Measurements from ENCODE around the gene ADAMTS13. TPM values are rescaled to one million over a fixed set of nuclear protein-coding genes. Genes with fewer than 3 reads are reported as not detected.

The ADAMTS13 gene
- total RNA-seq, 1 experiment from 2014 or later: 12.0 TPM

DNA sequence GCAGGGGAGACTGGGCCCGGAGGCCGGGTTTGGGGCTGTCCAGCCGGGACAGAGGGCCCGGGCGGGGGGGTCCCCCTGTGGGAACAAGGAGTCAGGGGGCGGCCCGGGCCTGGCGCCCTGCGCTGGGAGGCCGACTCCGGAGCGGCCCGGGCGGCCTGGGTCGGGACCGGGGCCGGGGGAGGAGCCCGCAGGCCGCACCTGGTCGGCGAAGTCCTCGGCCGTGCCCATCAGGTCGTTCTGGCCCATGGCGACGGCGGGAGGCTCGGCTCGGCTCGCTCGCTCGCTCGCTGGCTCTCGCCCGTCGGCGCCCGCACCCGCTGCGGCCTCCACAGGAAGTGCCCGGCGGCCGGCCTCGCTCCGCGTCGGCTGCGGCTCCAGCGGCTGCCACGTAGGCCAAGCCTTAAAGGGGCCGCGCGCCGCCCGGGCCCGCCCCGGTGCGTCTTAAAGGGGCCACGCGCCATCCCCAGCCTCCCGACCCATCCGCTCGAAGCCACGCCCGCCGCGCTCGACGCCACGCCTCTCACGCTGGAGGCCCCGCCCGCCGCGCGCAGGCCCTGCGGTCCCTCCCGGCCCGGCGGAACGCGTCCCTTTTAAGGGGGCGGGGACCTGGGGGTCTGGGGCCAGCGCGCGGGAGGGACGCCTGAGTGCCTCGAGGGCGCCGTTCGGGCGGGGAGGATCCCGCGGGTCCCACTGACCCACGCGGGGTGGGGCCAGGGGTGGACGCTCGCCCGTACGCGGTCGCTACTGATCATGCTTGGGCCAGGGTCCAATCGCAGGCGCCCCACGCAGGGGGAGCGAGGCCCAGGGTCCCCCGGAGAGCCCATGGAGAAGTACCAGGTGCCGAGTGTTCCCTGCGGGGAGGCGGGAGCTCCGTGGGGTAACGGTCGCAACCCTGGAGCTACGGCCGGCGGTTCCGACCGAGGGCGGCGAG is 46.2 kb upstream of the ADAMTS13 start, which contains the start of the genes STKLD1 and SURF4 (continued):
- TF ChIP-seq, protein P1, sequence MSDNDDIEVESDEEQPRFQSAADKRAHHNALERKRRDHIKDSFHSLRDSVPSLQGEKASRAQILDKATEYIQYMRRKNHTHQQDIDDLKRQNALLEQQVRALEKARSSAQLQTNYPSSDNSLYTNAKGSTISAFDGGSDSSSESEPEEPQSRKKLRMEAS (CRISPR knock-in tag; IDR thresholded peaks at IDR 0.05): peak; percentile 89; the same call in 1 of the 2 replicates
- TF ChIP-seq CREB1 (CRISPR knock-in tag; IDR thresholded peaks at IDR 0.05) (peak; percentile 74; the same call in 1 of the 2 replicates), ZNF232 (CRISPR knock-in tag; IDR thresholded peaks at IDR 0.05) (peak; percentile 26), CBFB (CRISPR knock-in tag; IDR thresholded peaks at IDR 0.05; ENCODE audit: low read depth) (0 out of 2 replicates have a peak, but pooled peaks have one; percentile 63), PRRX2 (CRISPR knock-in tag; IDR thresholded peaks at IDR 0.05) (no peak), NR1H2 (CRISPR knock-in tag; IDR thresholded peaks at IDR 0.05) (no peak), GRHL2 (CRISPR knock-in tag; IDR thresholded peaks at IDR 0.05; ENCODE audit: insufficient replicate concordance, severe bottlenecking) (no peak), NFYB (CRISPR knock-in tag; conservative IDR thresholded peaks at IDR 0.05; ENCODE audit: low read depth) (peak; percentile 49; the same call in 1 of the 2 replicates), ELF4 (CRISPR knock-in tag; IDR thresholded peaks at IDR 0.05; ENCODE audit: low read depth) (peak; percentile 74; the same call in 1 of the 2 replicates), IRF2 (CRISPR knock-in tag; IDR thresholded peaks at IDR 0.05; ENCODE audit: borderline replicate concordance, low read depth) (0 out of 2 replicates have a peak, but pooled peaks have one; percentile 79), RORB (CRISPR knock-in tag; IDR thresholded peaks at IDR 0.05) (no peak), EMX1 (CRISPR knock-in tag; IDR thresholded peaks at IDR 0.05) (no peak), JUN (CRISPR knock-in tag; IDR thresholded peaks at IDR 0.05) (no peak), NR2C2 (CRISPR knock-in tag; IDR thresholded peaks at IDR 0.05) (peak; percentile 73; the same call in 1 of the 2 replicates), OVOL2 (CRISPR knock-in tag; IDR thresholded peaks at IDR 0.05; ENCODE audit: borderline replicate concordance) (no peak), TCF7 (CRISPR knock-in tag; IDR thresholded peaks at IDR 0.05; ENCODE audit: low read depth) (peak; percentile 87; the same call in 1 of the 2 replicates), ZNF263 (CRISPR knock-in tag; IDR thresholded peaks at IDR 0.05; ENCODE audit: low read depth) (peak; percentile 29; the same call in 1 of the 2 replicates)
- TF ChIP-seq, protein P2, sequence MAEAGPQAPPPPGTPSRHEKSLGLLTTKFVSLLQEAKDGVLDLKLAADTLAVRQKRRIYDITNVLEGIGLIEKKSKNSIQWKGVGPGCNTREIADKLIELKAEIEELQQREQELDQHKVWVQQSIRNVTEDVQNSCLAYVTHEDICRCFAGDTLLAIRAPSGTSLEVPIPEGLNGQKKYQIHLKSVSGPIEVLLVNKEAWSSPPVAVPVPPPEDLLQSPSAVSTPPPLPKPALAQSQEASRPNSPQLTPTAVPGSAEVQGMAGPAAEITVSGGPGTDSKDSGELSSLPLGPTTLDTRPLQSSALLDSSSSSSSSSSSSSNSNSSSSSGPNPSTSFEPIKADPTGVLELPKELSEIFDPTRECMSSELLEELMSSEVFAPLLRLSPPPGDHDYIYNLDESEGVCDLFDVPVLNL (CRISPR knock-in tag; IDR thresholded peaks at IDR 0.05; ENCODE audit: borderline replicate concordance, low read depth): no peak
- TF ChIP-seq, protein P3, sequence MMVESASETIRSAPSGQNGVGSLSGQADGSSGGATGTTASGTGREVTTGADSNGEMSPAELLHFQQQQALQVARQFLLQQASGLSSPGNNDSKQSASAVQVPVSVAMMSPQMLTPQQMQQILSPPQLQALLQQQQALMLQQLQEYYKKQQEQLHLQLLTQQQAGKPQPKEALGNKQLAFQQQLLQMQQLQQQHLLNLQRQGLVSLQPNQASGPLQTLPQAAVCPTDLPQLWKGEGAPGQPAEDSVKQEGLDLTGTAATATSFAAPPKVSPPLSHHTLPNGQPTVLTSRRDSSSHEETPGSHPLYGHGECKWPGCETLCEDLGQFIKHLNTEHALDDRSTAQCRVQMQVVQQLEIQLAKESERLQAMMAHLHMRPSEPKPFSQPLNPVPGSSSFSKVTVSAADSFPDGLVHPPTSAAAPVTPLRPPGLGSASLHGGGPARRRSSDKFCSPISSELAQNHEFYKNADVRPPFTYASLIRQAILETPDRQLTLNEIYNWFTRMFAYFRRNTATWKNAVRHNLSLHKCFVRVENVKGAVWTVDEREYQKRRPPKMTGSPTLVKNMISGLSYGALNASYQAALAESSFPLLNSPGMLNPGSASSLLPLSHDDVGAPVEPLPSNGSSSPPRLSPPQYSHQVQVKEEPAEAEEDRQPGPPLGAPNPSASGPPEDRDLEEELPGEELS (CRISPR knock-in tag; IDR thresholded peaks at IDR 0.05): peak; percentile 14; the same call in 1 of the 2 replicates
- TF ChIP-seq, protein P4, sequence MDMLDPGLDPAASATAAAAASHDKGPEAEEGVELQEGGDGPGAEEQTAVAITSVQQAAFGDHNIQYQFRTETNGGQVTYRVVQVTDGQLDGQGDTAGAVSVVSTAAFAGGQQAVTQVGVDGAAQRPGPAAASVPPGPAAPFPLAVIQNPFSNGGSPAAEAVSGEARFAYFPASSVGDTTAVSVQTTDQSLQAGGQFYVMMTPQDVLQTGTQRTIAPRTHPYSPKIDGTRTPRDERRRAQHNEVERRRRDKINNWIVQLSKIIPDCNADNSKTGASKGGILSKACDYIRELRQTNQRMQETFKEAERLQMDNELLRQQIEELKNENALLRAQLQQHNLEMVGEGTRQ (CRISPR knock-in tag; IDR thresholded peaks at IDR 0.05): peak; percentile 52; the same call in 1 of the 2 replicates
- TF ChIP-seq, protein P5, sequence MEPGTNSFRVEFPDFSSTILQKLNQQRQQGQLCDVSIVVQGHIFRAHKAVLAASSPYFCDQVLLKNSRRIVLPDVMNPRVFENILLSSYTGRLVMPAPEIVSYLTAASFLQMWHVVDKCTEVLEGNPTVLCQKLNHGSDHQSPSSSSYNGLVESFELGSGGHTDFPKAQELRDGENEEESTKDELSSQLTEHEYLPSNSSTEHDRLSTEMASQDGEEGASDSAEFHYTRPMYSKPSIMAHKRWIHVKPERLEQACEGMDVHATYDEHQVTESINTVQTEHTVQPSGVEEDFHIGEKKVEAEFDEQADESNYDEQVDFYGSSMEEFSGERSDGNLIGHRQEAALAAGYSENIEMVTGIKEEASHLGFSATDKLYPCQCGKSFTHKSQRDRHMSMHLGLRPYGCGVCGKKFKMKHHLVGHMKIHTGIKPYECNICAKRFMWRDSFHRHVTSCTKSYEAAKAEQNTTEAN (CRISPR knock-in tag; IDR thresholded peaks at IDR 0.05): peak; percentile 88
- TF ChIP-seq, protein P6, sequence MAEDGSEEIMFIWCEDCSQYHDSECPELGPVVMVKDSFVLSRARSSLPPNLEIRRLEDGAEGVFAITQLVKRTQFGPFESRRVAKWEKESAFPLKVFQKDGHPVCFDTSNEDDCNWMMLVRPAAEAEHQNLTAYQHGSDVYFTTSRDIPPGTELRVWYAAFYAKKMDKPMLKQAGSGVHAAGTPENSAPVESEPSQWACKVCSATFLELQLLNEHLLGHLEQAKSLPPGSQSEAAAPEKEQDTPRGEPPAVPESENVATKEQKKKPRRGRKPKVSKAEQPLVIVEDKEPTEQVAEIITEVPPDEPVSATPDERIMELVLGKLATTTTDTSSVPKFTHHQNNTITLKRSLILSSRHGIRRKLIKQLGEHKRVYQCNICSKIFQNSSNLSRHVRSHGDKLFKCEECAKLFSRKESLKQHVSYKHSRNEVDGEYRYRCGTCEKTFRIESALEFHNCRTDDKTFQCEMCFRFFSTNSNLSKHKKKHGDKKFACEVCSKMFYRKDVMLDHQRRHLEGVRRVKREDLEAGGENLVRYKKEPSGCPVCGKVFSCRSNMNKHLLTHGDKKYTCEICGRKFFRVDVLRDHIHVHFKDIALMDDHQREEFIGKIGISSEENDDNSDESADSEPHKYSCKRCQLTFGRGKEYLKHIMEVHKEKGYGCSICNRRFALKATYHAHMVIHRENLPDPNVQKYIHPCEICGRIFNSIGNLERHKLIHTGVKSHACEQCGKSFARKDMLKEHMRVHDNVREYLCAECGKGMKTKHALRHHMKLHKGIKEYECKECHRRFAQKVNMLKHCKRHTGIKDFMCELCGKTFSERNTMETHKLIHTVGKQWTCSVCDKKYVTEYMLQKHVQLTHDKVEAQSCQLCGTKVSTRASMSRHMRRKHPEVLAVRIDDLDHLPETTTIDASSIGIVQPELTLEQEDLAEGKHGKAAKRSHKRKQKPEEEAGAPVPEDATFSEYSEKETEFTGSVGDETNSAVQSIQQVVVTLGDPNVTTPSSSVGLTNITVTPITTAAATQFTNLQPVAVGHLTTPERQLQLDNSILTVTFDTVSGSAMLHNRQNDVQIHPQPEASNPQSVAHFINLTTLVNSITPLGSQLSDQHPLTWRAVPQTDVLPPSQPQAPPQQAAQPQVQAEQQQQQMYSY (CRISPR knock-in tag; IDR thresholded peaks at IDR 0.05): no peak
- TF ChIP-seq, protein P7, sequence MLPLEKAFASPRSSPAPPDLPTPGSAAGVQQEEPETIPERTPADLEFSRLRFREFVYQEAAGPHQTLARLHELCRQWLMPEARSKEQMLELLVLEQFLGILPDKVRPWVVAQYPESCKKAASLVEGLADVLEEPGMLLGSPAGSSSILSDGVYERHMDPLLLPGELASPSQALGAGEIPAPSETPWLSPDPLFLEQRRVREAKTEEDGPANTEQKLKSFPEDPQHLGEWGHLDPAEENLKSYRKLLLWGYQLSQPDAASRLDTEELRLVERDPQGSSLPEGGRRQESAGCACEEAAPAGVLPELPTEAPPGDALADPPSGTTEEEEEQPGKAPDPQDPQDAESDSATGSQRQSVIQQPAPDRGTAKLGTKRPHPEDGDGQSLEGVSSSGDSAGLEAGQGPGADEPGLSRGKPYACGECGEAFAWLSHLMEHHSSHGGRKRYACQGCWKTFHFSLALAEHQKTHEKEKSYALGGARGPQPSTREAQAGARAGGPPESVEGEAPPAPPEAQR (CRISPR knock-in tag; IDR thresholded peaks at IDR 0.05): no peak
- TF ChIP-seq, protein P8, sequence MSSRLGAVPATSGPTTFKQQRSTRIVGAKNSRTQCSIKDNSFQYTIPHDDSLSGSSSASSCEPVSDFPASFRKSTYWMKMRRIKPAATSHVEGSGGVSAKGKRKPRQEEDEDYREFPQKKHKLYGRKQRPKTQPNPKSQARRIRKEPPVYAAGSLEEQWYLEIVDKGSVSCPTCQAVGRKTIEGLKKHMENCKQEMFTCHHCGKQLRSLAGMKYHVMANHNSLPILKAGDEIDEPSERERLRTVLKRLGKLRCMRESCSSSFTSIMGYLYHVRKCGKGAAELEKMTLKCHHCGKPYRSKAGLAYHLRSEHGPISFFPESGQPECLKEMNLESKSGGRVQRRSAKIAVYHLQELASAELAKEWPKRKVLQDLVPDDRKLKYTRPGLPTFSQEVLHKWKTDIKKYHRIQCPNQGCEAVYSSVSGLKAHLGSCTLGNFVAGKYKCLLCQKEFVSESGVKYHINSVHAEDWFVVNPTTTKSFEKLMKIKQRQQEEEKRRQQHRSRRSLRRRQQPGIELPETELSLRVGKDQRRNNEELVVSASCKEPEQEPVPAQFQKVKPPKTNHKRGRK (CRISPR knock-in tag; IDR thresholded peaks at IDR 0.05; ENCODE audit: borderline replicate concordance): no peak
